Skin of body (tissue), 2 donors: ENCODE results near the gene SPINT1. TPM values are rescaled to one million over a fixed set of nuclear protein-coding genes. Genes with fewer than 3 reads are reported as not detected.

Experiments used
- DNase-seq: peaks from one replicate; lab custom pipeline; 2025; lab: John Stamatoyannopoulos, UW
- total RNA-seq: library from RNA; depleted of rRNA; stranded (reverse); fragments of >200 nt; gene quantifications from one replicate; pipeline ENCODE4 v1.2.3, GENCODE V29; 2014

The SPINT1 gene
- total RNA-seq, 1 donor from 2014 or later: 50.8 TPM

GRCh38 chr15:40891810-40892446, 48.1 kb downstream of the SPINT1 start:
- DNase-seq: no peak

- no peak for DNase-seq
Observed at GRCh38 chr15:40892447-40893012, 48.7 kb downstream of the SPINT1 start.

- DNase-seq: no peak
Observed at GRCh38 chr15:40893019-40893670, 49.3 kb downstream of the SPINT1 start.

GRCh38 chr15:40893733-40894680, 50.2 kb downstream of the SPINT1 start, which contains the start of gene VPS18:
VPS18 (plus strand) TSS chr15:40894450; CDS start chr15:40894769, 319 bp downstream.
- DNase-seq: peak; percentile 98

- DNase-seq: no peak
Observed at GRCh38 chr15:40894681-40895448, 51.0 kb downstream of the SPINT1 start.

GRCh38 chr15:40899536-40900207, 55.8 kb downstream of the SPINT1 start:
- DNase-seq: no peak

- no peak for DNase-seq
Observed at GRCh38 chr15:40900256-40901052, 56.6 kb downstream of the SPINT1 start.

GRCh38 chr15:40901053-40901443, 57.2 kb downstream of the SPINT1 start:
- DNase-seq: no peak

- no peak for DNase-seq
Observed at GRCh38 chr15:40902605-40903561, 59.0 kb downstream of the SPINT1 start.

- no peak for DNase-seq
Observed at GRCh38 chr15:40904552-40905201, 60.8 kb downstream of the SPINT1 start.

- peak; percentile 86 for DNase-seq
Observed at GRCh38 chr15:40906091-40906990, 62.5 kb downstream of the SPINT1 start.

- DNase-seq: peak; percentile 53
Observed at GRCh38 chr15:40906991-40907802, 63.3 kb downstream of the SPINT1 start.
